ENCODE results near the gene MAP2. TPM values are rescaled to one million over a fixed set of nuclear protein-coding genes. Genes with fewer than 3 reads are reported as not detected.

The MAP2 gene
- total and polyA plus RNA-seq, 10 of the 15 experiments (the other 5 are each of a cell fraction or from before 2014, with no cell fraction given) = 0.01 TPM; not detected in 9

DNA sequence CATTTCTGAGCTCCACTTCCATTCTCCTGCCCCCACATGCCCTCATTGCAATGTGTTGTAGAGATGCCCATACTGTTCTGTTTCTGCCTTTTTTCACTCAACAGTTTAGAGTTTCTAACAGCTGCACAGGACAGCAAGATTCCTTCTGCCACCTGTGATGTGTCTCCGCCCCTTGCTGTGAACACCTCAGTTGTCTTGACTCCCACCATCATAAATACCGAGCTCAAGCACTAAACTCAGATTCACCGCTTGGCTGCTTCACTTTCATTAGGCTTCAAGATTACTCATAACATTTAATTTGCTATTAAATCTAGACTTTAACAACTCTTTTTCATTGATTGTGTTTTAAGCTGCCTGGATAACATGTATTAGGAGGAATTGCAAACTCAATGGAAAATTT lies 141.0 kb downstream of the MAP2 start:
- Histone ChIP-seq H3K9ac (ENCODE audit: control insufficient read depth, insufficient read depth, low read length) (no peak overlapping the region), H3K27ac (ENCODE audit: control insufficient read depth, insufficient read depth) (no peak overlapping the region), H3K4me3 (no peak overlapping the region), H3K36me3 (ENCODE audit: control insufficient read depth in 2 of 2, insufficient read depth in 2 of 2, low read length in 1 of 2) (no peaks in the 10 kb centered on the region), H4K20me1 (ENCODE audit: control insufficient read depth, insufficient read depth) (no peaks in the 10 kb centered on the region), H3K4me1 (ENCODE audit: control insufficient read depth, insufficient read depth, low read length) (no peaks in the 10 kb centered on the region), H3K4me2 (ENCODE audit: control insufficient read depth, insufficient read depth) (no peak overlapping the region), H3K27me3 (replicated peaks in 1 of 2; ENCODE audit: control insufficient read depth in 2 of 2, insufficient read depth in 2 of 2, low read length in 1 of 2) (no peaks in the 10 kb centered on the region), H2AFZ (ENCODE audit: control insufficient read depth, low read depth, low read length) (no peak overlapping the region), H3K9me3 (replicated peaks; ENCODE audit: control insufficient read depth, insufficient read depth, low read length) (no peaks in the 10 kb centered on the region), H3K79me2 (ENCODE audit: control insufficient read depth, insufficient read depth, low read length) (no peaks in the 10 kb centered on the region)
- FAIRE-seq (no peak), ATAC-seq (no peak), DNase-seq (ENCODE audit: low read depth, low spot score) (no peak)
- intact Hi-C loops (cut with micrococcal nuclease; ENCODE audit: unreplicated experiment) = no loop called here
- SMC1A ChIA-PET (ENCODE audit: uncharacterized antibody, unreplicated experiment) = interaction anchor here (1.4 kb wide), 1 partner anchor 10 kb away, joined by 3 read pairs; no protein-coding TSS in a partner anchor
- RAD21 ChIA-PET (ENCODE audit: unreplicated experiment) = interaction anchor here (1.2 kb wide), 1 partner anchor 230 kb away, joined by 3 read pairs; no protein-coding TSS in a partner anchor
- CTCF ChIA-PET = interaction anchor here (0.5 to 2.8 kb wide), 5 partner anchors 9 to 1190 kb away, joined by 3 to 8 read pairs (median 4); no protein-coding TSS in a partner anchor
- WGBS (ENCODE audit: insufficient coverage, insufficient replicate concordance, low lambda C conversion rate, missing lambda C conversion rate) = 10% methylated on average over 3 of the region's 3 CpGs
- POLR2A ChIA-PET = no interaction called here
- in situ Hi-C loops (cut with MboI) = loop anchor here (10.0 to 25.0 kb wide), 2 partner anchors 220 to 1178 kb away; no protein-coding TSS in a partner anchor
- BruUV-seq (replicated peaks) = no TSS peak
- TF ChIP-seq, protein P1, sequence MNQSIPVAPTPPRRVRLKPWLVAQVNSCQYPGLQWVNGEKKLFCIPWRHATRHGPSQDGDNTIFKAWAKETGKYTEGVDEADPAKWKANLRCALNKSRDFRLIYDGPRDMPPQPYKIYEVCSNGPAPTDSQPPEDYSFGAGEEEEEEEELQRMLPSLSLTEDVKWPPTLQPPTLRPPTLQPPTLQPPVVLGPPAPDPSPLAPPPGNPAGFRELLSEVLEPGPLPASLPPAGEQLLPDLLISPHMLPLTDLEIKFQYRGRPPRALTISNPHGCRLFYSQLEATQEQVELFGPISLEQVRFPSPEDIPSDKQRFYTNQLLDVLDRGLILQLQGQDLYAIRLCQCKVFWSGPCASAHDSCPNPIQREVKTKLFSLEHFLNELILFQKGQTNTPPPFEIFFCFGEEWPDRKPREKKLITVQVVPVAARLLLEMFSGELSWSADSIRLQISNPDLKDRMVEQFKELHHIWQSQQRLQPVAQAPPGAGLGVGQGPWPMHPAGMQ (IDR thresholded peaks at IDR 0.05; ENCODE audit: borderline replicate concordance) = no peak
- no peak for TF ChIP-seq EP300 (IDR thresholded peaks at IDR 0.05; ENCODE audit: borderline replicate concordance in 1 of 2, control insufficient read depth in 1 of 2, low read depth in 2 of 2, low read length in 2 of 2)
- no peak for TF ChIP-seq HDGF (IDR thresholded peaks at IDR 0.05)
- TF ChIP-seq ZNF207 (IDR thresholded peaks at IDR 0.05; ENCODE audit: borderline replicate concordance) = no peak
- TF ChIP-seq IKZF2 (IDR thresholded peaks at IDR 0.05) = no peak
- TF ChIP-seq TCF7 (IDR thresholded peaks at IDR 0.05; ENCODE audit: borderline replicate concordance) = no peak
- TF ChIP-seq MYC (IDR thresholded peaks at IDR 0.05; ENCODE audit: insufficient read depth, insufficient read length, insufficient replicate concordance, low read length, severe bottlenecking) = no peak
- no peak for TF ChIP-seq EGR1 (IDR thresholded peaks at IDR 0.05; ENCODE audit: borderline replicate concordance in 1 of 2, low read depth in 2 of 2, low read length in 2 of 2)
- TF ChIP-seq, protein P2, sequence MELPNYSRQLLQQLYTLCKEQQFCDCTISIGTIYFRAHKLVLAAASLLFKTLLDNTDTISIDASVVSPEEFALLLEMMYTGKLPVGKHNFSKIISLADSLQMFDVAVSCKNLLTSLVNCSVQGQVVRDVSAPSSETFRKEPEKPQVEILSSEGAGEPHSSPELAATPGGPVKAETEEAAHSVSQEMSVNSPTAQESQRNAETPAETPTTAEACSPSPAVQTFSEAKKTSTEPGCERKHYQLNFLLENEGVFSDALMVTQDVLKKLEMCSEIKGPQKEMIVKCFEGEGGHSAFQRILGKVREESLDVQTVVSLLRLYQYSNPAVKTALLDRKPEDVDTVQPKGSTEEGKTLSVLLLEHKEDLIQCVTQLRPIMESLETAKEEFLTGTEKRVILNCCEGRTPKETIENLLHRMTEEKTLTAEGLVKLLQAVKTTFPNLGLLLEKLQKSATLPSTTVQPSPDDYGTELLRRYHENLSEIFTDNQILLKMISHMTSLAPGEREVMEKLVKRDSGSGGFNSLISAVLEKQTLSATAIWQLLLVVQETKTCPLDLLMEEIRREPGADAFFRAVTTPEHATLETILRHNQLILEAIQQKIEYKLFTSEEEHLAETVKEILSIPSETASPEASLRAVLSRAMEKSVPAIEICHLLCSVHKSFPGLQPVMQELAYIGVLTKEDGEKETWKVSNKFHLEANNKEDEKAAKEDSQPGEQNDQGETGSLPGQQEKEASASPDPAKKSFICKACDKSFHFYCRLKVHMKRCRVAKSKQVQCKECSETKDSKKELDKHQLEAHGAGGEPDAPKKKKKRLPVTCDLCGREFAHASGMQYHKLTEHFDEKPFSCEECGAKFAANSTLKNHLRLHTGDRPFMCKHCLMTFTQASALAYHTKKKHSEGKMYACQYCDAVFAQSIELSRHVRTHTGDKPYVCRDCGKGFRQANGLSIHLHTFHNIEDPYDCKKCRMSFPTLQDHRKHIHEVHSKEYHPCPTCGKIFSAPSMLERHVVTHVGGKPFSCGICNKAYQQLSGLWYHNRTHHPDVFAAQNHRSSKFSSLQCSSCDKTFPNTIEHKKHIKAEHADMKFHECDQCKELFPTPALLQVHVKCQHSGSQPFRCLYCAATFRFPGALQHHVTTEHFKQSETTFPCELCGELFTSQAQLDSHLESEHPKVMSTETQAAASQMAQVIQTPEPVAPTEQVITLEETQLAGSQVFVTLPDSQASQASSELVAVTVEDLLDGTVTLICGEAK (IDR thresholded peaks at IDR 0.05; ENCODE audit: borderline replicate concordance) = no peak
- TF ChIP-seq SIN3A (IDR thresholded peaks at IDR 0.05; ENCODE audit: low read depth, low read length) = no peak
- TF ChIP-seq, protein P3, sequence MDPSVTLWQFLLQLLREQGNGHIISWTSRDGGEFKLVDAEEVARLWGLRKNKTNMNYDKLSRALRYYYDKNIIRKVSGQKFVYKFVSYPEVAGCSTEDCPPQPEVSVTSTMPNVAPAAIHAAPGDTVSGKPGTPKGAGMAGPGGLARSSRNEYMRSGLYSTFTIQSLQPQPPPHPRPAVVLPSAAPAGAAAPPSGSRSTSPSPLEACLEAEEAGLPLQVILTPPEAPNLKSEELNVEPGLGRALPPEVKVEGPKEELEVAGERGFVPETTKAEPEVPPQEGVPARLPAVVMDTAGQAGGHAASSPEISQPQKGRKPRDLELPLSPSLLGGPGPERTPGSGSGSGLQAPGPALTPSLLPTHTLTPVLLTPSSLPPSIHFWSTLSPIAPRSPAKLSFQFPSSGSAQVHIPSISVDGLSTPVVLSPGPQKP (IDR thresholded peaks at IDR 0.05; ENCODE audit: low read depth, low read length) = no peak
- no peak for TF ChIP-seq CHD4 (IDR thresholded peaks at IDR 0.05)
- TF ChIP-seq, protein P4, sequence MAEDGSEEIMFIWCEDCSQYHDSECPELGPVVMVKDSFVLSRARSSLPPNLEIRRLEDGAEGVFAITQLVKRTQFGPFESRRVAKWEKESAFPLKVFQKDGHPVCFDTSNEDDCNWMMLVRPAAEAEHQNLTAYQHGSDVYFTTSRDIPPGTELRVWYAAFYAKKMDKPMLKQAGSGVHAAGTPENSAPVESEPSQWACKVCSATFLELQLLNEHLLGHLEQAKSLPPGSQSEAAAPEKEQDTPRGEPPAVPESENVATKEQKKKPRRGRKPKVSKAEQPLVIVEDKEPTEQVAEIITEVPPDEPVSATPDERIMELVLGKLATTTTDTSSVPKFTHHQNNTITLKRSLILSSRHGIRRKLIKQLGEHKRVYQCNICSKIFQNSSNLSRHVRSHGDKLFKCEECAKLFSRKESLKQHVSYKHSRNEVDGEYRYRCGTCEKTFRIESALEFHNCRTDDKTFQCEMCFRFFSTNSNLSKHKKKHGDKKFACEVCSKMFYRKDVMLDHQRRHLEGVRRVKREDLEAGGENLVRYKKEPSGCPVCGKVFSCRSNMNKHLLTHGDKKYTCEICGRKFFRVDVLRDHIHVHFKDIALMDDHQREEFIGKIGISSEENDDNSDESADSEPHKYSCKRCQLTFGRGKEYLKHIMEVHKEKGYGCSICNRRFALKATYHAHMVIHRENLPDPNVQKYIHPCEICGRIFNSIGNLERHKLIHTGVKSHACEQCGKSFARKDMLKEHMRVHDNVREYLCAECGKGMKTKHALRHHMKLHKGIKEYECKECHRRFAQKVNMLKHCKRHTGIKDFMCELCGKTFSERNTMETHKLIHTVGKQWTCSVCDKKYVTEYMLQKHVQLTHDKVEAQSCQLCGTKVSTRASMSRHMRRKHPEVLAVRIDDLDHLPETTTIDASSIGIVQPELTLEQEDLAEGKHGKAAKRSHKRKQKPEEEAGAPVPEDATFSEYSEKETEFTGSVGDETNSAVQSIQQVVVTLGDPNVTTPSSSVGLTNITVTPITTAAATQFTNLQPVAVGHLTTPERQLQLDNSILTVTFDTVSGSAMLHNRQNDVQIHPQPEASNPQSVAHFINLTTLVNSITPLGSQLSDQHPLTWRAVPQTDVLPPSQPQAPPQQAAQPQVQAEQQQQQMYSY (CRISPR knock-in tag; IDR thresholded peaks at IDR 0.05) = no peak

Measured in GM12878 (cell line).